ENCODE results near the gene TLN1.

The TLN1 gene

DNA sequence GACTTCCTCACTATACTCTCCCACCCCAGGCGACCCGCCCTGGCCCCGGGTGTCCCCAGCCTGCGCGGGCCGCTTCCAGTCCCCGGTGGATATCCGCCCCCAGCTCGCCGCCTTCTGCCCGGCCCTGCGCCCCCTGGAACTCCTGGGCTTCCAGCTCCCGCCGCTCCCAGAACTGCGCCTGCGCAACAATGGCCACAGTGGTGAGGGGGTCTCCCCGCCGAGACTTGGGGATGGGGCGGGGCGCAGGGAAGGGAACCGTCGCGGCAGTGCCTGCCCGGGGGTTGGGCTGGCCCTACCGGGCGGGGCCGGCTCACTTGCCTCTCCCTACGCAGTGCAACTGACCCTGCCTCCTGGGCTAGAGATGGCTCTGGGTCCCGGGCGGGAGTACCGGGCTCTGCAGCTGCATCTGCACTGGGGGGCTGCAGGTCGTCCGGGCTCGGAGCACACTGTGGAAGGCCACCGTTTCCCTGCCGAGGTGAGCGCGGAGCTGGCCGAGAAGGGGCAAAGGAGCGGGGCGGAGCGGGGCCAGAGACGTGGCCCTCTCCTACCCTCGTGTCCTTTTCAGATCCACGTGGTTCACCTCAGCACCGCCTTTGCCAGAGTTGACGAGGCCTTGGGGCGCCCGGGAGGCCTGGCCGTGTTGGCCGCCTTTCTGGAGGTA, 56.1 kb downstream of the TLN1 start:
- ChIA-PET CTCF (interaction anchor here (0.6 to 5.8 kb wide), 8 partner anchors 12 to 72 kb away, joined by 3 to 37 read pairs (median 8); partner anchors contain the start of genes ARHGEF39, CCDC107 and RMRP), POLR2A (interaction anchor here (0.9 kb wide), 1 partner anchor 15 kb away, joined by 3 read pairs; no protein-coding TSS in a partner anchor)
- TF ChIP-seq, protein P1, sequence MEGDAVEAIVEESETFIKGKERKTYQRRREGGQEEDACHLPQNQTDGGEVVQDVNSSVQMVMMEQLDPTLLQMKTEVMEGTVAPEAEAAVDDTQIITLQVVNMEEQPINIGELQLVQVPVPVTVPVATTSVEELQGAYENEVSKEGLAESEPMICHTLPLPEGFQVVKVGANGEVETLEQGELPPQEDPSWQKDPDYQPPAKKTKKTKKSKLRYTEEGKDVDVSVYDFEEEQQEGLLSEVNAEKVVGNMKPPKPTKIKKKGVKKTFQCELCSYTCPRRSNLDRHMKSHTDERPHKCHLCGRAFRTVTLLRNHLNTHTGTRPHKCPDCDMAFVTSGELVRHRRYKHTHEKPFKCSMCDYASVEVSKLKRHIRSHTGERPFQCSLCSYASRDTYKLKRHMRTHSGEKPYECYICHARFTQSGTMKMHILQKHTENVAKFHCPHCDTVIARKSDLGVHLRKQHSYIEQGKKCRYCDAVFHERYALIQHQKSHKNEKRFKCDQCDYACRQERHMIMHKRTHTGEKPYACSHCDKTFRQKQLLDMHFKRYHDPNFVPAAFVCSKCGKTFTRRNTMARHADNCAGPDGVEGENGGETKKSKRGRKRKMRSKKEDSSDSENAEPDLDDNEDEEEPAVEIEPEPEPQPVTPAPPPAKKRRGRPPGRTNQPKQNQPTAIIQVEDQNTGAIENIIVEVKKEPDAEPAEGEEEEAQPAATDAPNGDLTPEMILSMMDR (IDR thresholded peaks at IDR 0.05; ENCODE audit: control extremely low read depth, extremely low read depth, low read depth, missing control alignments): no peak
- DNase-seq (ENCODE audit: extremely low spot score): peak; percentile 70

DNA sequence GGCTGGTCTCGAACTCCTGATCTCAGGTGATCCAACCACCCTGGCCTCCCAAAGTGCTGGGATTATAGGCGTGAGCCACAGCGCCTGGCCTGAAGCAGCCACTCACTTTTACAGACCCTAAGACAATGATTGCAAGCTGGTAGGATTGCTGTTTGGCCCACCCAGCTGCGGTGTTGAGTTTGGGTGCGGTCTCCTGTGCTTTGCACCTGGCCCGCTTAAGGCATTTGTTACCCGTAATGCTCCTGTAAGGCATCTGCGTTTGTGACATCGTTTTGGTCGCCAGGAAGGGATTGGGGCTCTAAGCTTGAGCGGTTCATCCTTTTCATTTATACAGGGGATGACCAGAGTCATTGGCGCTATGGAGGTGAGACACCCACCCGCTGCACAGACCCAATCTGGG, 56.8 kb downstream of the TLN1 start:
- DNase-seq (ENCODE audit: extremely low spot score): no peak
- ChIA-PET POLR2A (interaction anchor here (0.9 kb wide), 1 partner anchor 16 kb away, joined by 3 read pairs; no protein-coding TSS in a partner anchor), CTCF (interaction anchor here (0.9 to 5.8 kb wide), 6 partner anchors 12 to 26 kb away, joined by 3 to 37 read pairs (median 8); partner anchors contain the start of genes ARHGEF39, CCDC107 and RMRP)
- TF ChIP-seq, protein P1 (IDR thresholded peaks at IDR 0.05; ENCODE audit: control extremely low read depth, extremely low read depth, low read depth, missing control alignments): no peak

DNA sequence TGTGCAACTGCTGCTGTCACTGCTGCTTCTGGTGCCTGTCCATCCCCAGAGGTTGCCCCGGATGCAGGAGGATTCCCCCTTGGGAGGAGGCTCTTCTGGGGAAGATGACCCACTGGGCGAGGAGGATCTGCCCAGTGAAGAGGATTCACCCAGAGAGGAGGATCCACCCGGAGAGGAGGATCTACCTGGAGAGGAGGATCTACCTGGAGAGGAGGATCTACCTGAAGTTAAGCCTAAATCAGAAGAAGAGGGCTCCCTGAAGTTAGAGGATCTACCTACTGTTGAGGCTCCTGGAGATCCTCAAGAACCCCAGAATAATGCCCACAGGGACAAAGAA, 58.0 kb downstream of the TLN1 start:
- DNase-seq (ENCODE audit: extremely low spot score): no peak
- CTCF ChIA-PET: interaction anchor here (1.1 to 5.8 kb wide), 3 partner anchors 9 to 23 kb away, joined by 5 to 37 read pairs (median 20); partner anchors contain the start of gene ARHGEF39

DNA sequence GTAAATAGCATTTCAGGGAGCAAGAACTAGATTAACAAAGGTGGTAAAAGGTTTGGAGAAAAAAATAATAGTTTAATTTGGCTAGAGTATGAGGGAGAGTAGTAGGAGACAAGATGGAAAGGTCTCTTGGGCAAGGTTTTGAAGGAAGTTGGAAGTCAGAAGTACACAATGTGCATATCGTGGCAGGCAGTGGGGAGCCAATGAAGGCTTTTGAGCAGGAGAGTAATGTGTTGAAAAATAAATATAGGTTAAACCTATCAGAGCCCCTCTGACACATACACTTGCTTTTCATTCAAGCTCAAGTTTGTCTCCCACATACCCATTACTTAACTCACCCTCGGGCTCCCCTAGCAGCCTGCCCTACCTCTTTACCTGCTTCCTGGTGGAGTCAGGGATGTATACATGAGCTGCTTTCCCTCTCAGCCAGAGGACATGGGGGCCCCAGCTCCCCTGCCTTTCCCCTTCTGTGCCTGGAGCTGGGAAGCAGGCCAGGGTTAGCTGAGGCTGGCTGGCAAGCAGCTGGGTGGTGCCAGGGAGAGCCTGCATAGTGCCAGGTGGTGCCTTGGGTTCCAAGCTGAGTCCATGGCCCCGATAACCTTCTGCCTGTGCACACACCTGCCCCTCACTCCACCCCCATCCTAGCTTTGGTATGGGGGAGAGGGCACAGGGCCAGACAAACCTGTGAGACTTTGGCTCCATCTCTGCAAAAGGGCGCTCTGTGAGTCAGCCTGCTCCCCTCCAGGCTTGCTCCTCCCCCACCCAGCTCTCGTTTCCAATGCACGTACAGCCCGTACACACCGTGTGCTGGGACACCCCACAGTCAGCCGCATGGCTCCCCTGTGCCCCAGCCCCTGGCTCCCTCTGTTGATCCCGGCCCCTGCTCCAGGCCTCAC, 58.6 kb downstream of the TLN1 start, which contains the start of gene CA9:
Gene CA9 (plus strand): TSS at position 797 of the 893 bp plus-strand sequence. CDS start 32 bp downstream, at position 829.
- ChIA-PET CTCF (interaction anchor here (1.0 to 5.8 kb wide), 4 partner anchors 9 to 23 kb away, joined by 3 to 37 read pairs (median 5); partner anchors contain the start of genes ARHGEF39, CCDC107 and RMRP), POLR2A (no interaction called here)
- TF ChIP-seq, protein P1 (IDR thresholded peaks at IDR 0.05; ENCODE audit: control extremely low read depth, extremely low read depth, low read depth, missing control alignments): no peak
- no peak for DNase-seq (ENCODE audit: extremely low spot score)

More for the DNA sequence above, 58.0 kb downstream of the TLN1 start:
- TF ChIP-seq, protein P1 (IDR thresholded peaks at IDR 0.05; ENCODE audit: control extremely low read depth, extremely low read depth, low read depth, missing control alignments): no peak
- POLR2A ChIA-PET: no interaction called here

DNA sequence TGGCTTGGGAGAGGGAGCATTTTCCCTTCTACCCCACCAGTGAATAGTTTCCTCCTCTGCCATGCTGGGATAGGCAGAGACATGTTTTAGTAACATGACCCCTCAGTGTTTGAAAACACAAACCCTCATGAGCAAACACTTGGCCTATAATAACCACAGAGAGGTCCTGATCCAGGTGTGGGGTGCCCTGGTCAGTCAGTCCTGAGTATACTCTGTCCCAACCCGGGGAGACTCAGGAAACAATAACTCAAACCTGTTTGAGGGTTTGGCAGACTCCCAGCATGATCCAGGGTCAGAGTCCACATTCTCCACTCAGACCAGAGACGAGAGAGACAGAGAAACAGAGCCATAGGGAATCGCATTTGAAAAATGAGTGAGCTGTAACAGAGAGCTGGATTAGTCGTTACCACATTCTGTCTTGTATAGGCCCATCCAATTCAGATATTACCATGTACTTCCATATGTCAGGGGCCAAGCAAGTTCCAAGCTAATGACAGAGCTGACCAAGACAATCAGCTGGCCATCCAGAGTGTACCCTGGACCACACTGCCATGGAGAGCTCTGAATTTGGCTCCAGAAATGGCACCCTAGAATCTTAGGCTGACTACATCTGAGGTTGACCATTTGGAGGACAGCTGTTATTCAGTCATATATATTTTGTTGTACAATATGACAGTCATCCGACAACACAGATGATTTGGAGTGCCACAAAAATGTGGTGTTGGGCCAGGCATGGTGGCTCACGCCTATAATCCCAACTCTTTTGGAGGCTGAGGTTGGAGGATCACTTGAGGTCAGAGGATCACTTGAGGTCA, 62.5 kb downstream of the TLN1 start:
- ChIA-PET CTCF (interaction anchor here (0.9 to 3.6 kb wide), 9 partner anchors 8 to 66 kb away, joined by 3 to 29 read pairs (median 5); partner anchors contain the start of genes CCDC107 and RMRP), POLR2A (no interaction called here)
- TF ChIP-seq, protein P1 (IDR thresholded peaks at IDR 0.05; ENCODE audit: control extremely low read depth, extremely low read depth, low read depth, missing control alignments): no peak
- no peak for DNase-seq (ENCODE audit: extremely low spot score)
